ENCODE measurements around the gene AOAH.
"Not testable (repeated sequence)": the region's sequence is repeated elsewhere in the genome, so short reads cannot be mapped to it uniquely, and the experiment has no call there.

Gene AOAH

GRCh38 chr7:36723291-36723690 lies 1.0 kb downstream of the AOAH start:
- CTCF ChIA-PET, result no interaction called here
- no peak overlapping the region for H3K4me3 ChIP-seq (ENCODE audit: low read depth, low read length)
- TF ChIP-seq CTCF (IDR thresholded peaks at IDR 0.05; ENCODE audit: insufficient read depth, low read length, missing control alignments), result no peak
- DNase-seq (ENCODE audit: low read depth, low spot score), result no peak
- POLR2A ChIA-PET, result no interaction called here

GRCh38 chr7:36719083-36719632 lies 5.1 kb downstream of the AOAH start:
- ChIA-PET POLR2A (no interaction called here), CTCF (no interaction called here)
- no peak for DNase-seq (ENCODE audit: low read depth, low spot score)
- no peak overlapping the region for H3K4me3 ChIP-seq (ENCODE audit: low read depth, low read length)
- TF ChIP-seq CTCF (IDR thresholded peaks at IDR 0.05; ENCODE audit: insufficient read depth, low read length, missing control alignments), result no peak

- no peak for DNase-seq (ENCODE audit: low read depth, low spot score)
- ChIA-PET POLR2A (no interaction called here), CTCF (no interaction called here)
- no peak overlapping the region for H3K4me3 ChIP-seq (ENCODE audit: low read depth, low read length)
- no peak for TF ChIP-seq CTCF (IDR thresholded peaks at IDR 0.05; ENCODE audit: insufficient read depth, low read length, missing control alignments)
Observed at GRCh38 chr7:36717586-36717985, 6.7 kb downstream of the AOAH start.

- H3K4me3 ChIP-seq (ENCODE audit: low read depth, low read length); POLR2A ChIA-PET; DNase-seq (ENCODE audit: low read depth, low spot score); CTCF ChIA-PET: not testable (repeated sequence)
Observed at GRCh38 chr7:36716802-36717201, 7.5 kb downstream of the AOAH start.

- no peak for DNase-seq (ENCODE audit: low read depth, low spot score)
- no peak for TF ChIP-seq CTCF (IDR thresholded peaks at IDR 0.05; ENCODE audit: insufficient read depth, low read length, missing control alignments)
- POLR2A ChIA-PET, result no interaction called here
- CTCF ChIA-PET, result no interaction called here
- H3K4me3 ChIP-seq (ENCODE audit: low read depth, low read length), result no peak overlapping the region
Observed at GRCh38 chr7:36712015-36712414, 12.3 kb downstream of the AOAH start.

- CTCF ChIA-PET, result no interaction called here
- POLR2A ChIA-PET, result no interaction called here
- TF ChIP-seq CTCF (IDR thresholded peaks at IDR 0.05; ENCODE audit: insufficient read depth, low read length, missing control alignments), result no peak
- DNase-seq (ENCODE audit: low read depth, low spot score), result no peak
- H3K4me3 ChIP-seq (ENCODE audit: low read depth, low read length), result no peak overlapping the region
Observed at GRCh38 chr7:36711256-36711655, 13.0 kb downstream of the AOAH start.

- POLR2A ChIA-PET, result no interaction called here
- no peak for TF ChIP-seq CTCF (IDR thresholded peaks at IDR 0.05; ENCODE audit: insufficient read depth, low read length, missing control alignments)
- CTCF ChIA-PET, result no interaction called here
- H3K4me3 ChIP-seq (ENCODE audit: low read depth, low read length), result no peak overlapping the region
- no peak for DNase-seq (ENCODE audit: low read depth, low spot score)
Observed at GRCh38 chr7:36710186-36710791, 14.0 kb downstream of the AOAH start.

Data from AG04449 (cell line).